Measurements from ENCODE around the gene PIGU. TPM values are rescaled to one million over a fixed set of nuclear protein-coding genes. Genes with fewer than 3 reads are reported as not detected.

The PIGU gene
- total and polyA plus RNA-seq, 9 of the 15 experiments (the other 6 are each of a cell fraction or from before 2014, with no cell fraction given) = 6.5 to 100 (median 28.1) TPM

GRCh38 chr20:34549291-34549928 is 127.5 kb downstream of the PIGU start (continued):
- TF ChIP-seq CHCHD3 (CRISPR knock-in tag; IDR thresholded peaks at IDR 0.05) (no peak), KAT2B (IDR thresholded peaks at IDR 0.05; ENCODE audit: low read depth, low read length) (no peak), SAP30 (IDR thresholded peaks at IDR 0.05; ENCODE audit: borderline replicate concordance, insufficient read depth, low read depth, low read length, poor library complexity, severe bottlenecking) (no peak), BCLAF1 (IDR thresholded peaks at IDR 0.05; ENCODE audit: borderline replicate concordance in 1 of 2, control insufficient read depth in 1 of 2, low read depth in 2 of 2, low read length in 1 of 2) (no peak), SIN3B (IDR thresholded peaks at IDR 0.05; ENCODE audit: low read depth) (no peak), ZNF512 (tag; IDR thresholded peaks at IDR 0.05) (no peak), HSF4 (CRISPR knock-in tag; IDR thresholded peaks at IDR 0.05; ENCODE audit: borderline replicate concordance) (no peak), L3MBTL2 (IDR thresholded peaks at IDR 0.05) (peak; percentile 98), CHAMP1 (IDR thresholded peaks at IDR 0.05) (no peak), NFE2L1 (tag; IDR thresholded peaks at IDR 0.05; ENCODE audit: borderline replicate concordance, low read depth) (no peak), PCBP2 (IDR thresholded peaks at IDR 0.05; ENCODE audit: low read depth, low read length, poor library complexity, severe bottlenecking) (no peak), ZNF699 (CRISPR knock-in tag; IDR thresholded peaks at IDR 0.05; ENCODE audit: insufficient replicate concordance) (no peak), NR2F6 (CRISPR knock-in tag; IDR thresholded peaks at IDR 0.05) (no peak)
- TF ChIP-seq, protein P1, sequence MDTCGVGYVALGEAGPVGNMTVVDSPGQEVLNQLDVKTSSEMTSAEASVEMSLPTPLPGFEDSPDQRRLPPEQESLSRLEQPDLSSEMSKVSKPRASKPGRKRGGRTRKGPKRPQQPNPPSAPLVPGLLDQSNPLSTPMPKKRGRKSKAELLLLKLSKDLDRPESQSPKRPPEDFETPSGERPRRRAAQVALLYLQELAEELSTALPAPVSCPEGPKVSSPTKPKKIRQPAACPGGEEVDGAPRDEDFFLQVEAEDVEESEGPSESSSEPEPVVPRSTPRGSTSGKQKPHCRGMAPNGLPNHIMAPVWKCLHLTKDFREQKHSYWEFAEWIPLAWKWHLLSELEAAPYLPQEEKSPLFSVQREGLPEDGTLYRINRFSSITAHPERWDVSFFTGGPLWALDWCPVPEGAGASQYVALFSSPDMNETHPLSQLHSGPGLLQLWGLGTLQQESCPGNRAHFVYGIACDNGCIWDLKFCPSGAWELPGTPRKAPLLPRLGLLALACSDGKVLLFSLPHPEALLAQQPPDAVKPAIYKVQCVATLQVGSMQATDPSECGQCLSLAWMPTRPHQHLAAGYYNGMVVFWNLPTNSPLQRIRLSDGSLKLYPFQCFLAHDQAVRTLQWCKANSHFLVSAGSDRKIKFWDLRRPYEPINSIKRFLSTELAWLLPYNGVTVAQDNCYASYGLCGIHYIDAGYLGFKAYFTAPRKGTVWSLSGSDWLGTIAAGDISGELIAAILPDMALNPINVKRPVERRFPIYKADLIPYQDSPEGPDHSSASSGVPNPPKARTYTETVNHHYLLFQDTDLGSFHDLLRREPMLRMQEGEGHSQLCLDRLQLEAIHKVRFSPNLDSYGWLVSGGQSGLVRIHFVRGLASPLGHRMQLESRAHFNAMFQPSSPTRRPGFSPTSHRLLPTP (IDR thresholded peaks at IDR 0.05; ENCODE audit: borderline replicate concordance, extremely low read depth, insufficient read length) = no peak
- TF ChIP-seq, protein P2, sequence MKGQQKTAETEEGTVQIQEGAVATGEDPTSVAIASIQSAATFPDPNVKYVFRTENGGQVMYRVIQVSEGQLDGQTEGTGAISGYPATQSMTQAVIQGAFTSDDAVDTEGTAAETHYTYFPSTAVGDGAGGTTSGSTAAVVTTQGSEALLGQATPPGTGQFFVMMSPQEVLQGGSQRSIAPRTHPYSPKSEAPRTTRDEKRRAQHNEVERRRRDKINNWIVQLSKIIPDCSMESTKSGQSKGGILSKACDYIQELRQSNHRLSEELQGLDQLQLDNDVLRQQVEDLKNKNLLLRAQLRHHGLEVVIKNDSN (CRISPR knock-in tag; IDR thresholded peaks at IDR 0.05) = peak; percentile 91

Data from K562 (cell line).